ENCODE data around the gene GPX2.

DNA sequence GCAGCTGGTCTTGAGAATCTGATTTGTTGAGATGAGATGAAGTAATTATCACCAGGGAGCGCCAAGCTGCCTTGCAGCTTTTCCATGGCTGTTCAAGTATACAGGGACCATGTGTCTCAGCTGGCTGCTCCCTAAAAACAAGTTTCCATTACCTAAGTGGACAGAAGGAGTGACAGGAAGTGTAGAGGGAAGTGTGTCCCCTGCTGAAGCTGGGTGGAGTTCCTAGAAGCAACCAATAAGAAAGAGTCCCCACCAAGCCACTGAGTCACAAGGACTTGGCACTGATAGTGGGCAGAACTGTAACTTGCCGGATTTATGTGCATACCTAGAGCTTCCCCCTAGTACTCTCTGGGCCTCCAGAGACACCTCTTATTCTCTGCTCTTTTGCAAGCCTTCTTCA, 1.5 kb upstream of the GPX2 start:
- TF ChIP-seq POLR2A (IDR thresholded peaks at IDR 0.05; ENCODE audit: low read depth, low read length) (no peak), POLR2AphosphoS5 (IDR thresholded peaks at IDR 0.05; ENCODE audit: low read depth, low read length) (no peak), TAF1 (IDR thresholded peaks at IDR 0.05; ENCODE audit: low read depth, low read length) (no peak)

Data from GM12891 (cell line).